Type B pancreatic cell (in vitro differentiated cells): ENCODE data around the gene SLC28A3. TPM values are rescaled to one million over a fixed set of nuclear protein-coding genes. Genes with fewer than 3 reads are reported as not detected.

Experiments
- DNase-seq: peaks from one replicate; pipeline ENCODE4 v3.0.0; 2021; ENCODE audit warnings: mixed read lengths; ENCODE audit not compliant: unreplicated experiment; ENCODE audit errors: extremely low spot score
- H3K27ac Mint-ChIP-seq: 2 replicates; pipeline ENCODE4 v1.8.0; 2021; ENCODE audit warnings: mild to moderate bottlenecking, mixed read lengths
- H3K27me3 Mint-ChIP-seq: 2 replicates; pipeline ENCODE4 v1.8.0; 2021; ENCODE audit warnings: mixed read lengths
- H3K36me3 Mint-ChIP-seq: 2 replicates; pipeline ENCODE4 v1.8.0; 2021; ENCODE audit warnings: mixed read lengths
- H3K4me1 Mint-ChIP-seq: one replicate; pipeline ENCODE4 v1.8.0; 2021; ENCODE audit warnings: mixed read lengths; ENCODE audit not compliant: unreplicated experiment
- H3K4me3 Mint-ChIP-seq: 2 replicates; pipeline ENCODE4 v1.8.0; 2021; ENCODE audit warnings: mild to moderate bottlenecking, mixed read lengths
- H3K9me3 Mint-ChIP-seq: 2 replicates; pipeline ENCODE4 v1.8.0; 2021; ENCODE audit warnings: mixed read lengths
- CTCF ChIP-seq: fragments of 200-600 bp; sonication (generic); conservative IDR thresholded peaks from 2 replicates; pipeline ENCODE4 v1.5.0; 2021; ENCODE audit warnings: antibody characterized with exemption, mild to moderate bottlenecking
- total RNA-seq: library from RNA; stranded (reverse); gene quantifications from 2 replicates; pipeline ENCODE4 v1.2.1, GENCODE V29; 2021; ENCODE audit warnings: low replicate concordance

SLC28A3 gene
- total RNA-seq, 1 donor from 2014 or later = 2.4 TPM

- H3K27ac Mint-ChIP-seq = no peak overlapping the region
- no peak overlapping the region for H3K4me3 Mint-ChIP-seq
- H3K36me3 Mint-ChIP-seq = no peaks in the 10 kb centered on the region
- H3K4me1 Mint-ChIP-seq = no peaks in the 10 kb centered on the region
- DNase-seq = no peak
- H3K27me3 Mint-ChIP-seq = no peaks in the 10 kb centered on the region
- H3K9me3 Mint-ChIP-seq = no peaks in the 10 kb centered on the region
- TF ChIP-seq CTCF = no peak
Measured at GRCh38 chr9:84305497-84306131, 34.9 kb downstream of the SLC28A3 start.

GRCh38 chr9:84304166-84304565 is 36.4 kb downstream of the SLC28A3 start:
- DNase-seq = no peak
- Mint-ChIP-seq H3K9me3 (no peaks in the 10 kb centered on the region), H3K27ac (no peak overlapping the region), H3K27me3 (no peaks in the 10 kb centered on the region), H3K36me3 (no peaks in the 10 kb centered on the region), H3K4me1 (no peaks in the 10 kb centered on the region), H3K4me3 (no peak overlapping the region)
- TF ChIP-seq CTCF = no peak

- Mint-ChIP-seq H3K36me3 (no peaks in the 10 kb centered on the region), H3K27me3 (no peaks in the 10 kb centered on the region), H3K9me3 (no peaks in the 10 kb centered on the region), H3K4me1 (no peaks in the 10 kb centered on the region), H3K27ac (no peak overlapping the region), H3K4me3 (no peak overlapping the region)
- no peak for DNase-seq
- TF ChIP-seq CTCF = no peak
Measured at GRCh38 chr9:84303061-84303460, 37.5 kb downstream of the SLC28A3 start.

GRCh38 chr9:84301851-84302250 is 38.7 kb downstream of the SLC28A3 start:
- no peak for DNase-seq
- Mint-ChIP-seq H3K9me3 (no peaks in the 10 kb centered on the region), H3K36me3 (no peaks in the 10 kb centered on the region), H3K4me1 (no peaks in the 10 kb centered on the region), H3K27ac (no peak overlapping the region), H3K4me3 (no peak overlapping the region), H3K27me3 (no peaks in the 10 kb centered on the region)
- no peak for TF ChIP-seq CTCF

GRCh38 chr9:84300271-84300670 is 40.3 kb downstream of the SLC28A3 start:
- no peak for DNase-seq
- no peak for TF ChIP-seq CTCF

More at GRCh38 chr9:84300271-84300670, 40.3 kb downstream of the SLC28A3 start:
- Mint-ChIP-seq H3K9me3 (no peaks in the 10 kb centered on the region), H3K27ac (no peak overlapping the region), H3K36me3 (no peaks in the 10 kb centered on the region), H3K4me3 (no peak overlapping the region), H3K4me1 (no peaks in the 10 kb centered on the region), H3K27me3 (no peaks in the 10 kb centered on the region)
